GM21786 (cell line): ENCODE results near the gene TFEB.
"Not testable (repeated sequence)": the region's sequence is repeated elsewhere in the genome, so short reads cannot be mapped to it uniquely, and the experiment has no call there.

Experiments
- ATAC-seq: cut with Tn5 transposase; IDR thresholded peaks from one replicate; pipeline ENCODE4 v1.9.1; 2021; ENCODE audit not compliant: unreplicated experiment

TFEB gene

DNA sequence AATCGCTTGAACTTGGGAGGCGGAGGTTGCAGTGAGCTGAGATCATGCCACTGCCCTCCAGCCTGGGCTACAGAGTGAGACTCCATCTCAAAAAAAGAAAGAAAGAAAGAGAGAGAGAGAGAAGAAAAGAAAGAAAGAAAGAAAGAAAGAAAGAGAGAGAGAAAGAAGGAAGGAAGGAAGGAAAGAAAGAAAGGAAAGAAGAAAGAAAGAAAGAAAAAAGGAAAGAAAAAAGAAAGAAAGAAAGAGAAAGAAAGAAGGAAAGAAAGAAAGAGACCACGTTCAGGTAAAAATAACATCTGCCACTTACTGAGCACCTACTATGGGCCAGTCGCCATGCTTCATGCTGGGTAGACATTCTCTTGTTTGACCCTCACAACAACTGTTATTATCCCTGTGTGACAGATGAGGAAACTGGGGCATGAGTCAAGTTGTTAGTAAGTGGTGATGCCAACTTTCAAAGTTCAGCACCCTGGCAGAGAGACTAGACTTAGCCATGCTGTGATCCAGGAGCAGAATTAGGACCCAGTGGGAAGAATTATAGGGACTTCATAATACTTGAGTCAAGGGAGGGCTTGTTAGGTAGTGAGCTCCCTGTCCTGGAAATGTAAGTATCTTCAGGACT lies 30.7 kb upstream of the TFEB start:
- not testable (repeated sequence) for ATAC-seq

DNA sequence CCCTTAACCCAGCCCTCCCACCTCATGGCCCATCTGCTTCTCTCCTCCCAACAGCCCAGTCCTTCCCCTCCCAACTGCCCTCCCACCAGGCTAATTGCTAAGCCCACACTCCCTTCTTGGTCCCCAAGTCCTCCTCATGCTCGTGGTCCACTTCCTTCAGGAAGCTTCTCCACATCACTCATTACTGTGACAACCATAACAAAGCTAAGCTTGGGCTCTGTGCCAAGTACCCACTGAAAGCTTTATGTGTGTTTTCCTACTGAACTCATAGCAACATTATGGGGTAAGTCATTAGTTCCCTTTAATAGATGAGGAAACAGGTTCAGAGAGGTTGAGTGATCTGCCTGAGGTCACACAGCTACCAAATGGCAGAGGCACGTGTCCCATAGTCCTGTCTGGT lies 28.1 kb upstream of the TFEB start:
- ATAC-seq, result no peak

DNA sequence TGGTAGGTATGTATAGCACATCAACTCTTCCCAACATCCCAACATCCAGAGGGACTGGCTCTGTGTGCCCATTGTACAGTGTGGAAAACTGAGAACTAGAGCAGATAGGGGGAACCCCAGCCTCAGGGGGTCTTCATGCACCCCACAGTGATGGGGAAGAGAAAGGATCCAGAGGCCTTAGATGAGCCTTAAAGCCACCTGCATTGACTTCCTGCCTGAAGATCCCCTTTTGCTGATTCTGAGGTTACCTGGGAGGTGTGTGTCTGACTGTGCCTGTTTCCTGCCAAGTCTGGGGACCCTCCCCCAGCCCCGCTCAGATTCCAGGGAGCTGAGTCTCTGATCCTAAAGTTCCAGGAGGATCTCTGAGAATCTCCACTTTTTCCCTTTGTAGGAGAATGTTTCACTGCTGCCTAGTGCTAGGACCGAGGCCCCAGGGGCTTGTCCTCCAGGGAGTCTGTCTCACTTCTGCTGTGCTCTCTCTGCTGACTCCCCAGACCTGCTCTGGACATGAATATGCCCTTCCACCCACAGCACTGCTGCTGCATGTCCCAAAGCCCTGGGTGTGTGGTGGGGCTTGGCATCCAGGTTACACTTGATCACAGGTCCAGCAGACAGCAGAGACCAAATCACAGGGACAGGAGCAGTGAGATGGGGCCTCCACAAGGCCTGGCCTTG lies 24.6 kb upstream of the TFEB start:
- no peak for ATAC-seq

DNA sequence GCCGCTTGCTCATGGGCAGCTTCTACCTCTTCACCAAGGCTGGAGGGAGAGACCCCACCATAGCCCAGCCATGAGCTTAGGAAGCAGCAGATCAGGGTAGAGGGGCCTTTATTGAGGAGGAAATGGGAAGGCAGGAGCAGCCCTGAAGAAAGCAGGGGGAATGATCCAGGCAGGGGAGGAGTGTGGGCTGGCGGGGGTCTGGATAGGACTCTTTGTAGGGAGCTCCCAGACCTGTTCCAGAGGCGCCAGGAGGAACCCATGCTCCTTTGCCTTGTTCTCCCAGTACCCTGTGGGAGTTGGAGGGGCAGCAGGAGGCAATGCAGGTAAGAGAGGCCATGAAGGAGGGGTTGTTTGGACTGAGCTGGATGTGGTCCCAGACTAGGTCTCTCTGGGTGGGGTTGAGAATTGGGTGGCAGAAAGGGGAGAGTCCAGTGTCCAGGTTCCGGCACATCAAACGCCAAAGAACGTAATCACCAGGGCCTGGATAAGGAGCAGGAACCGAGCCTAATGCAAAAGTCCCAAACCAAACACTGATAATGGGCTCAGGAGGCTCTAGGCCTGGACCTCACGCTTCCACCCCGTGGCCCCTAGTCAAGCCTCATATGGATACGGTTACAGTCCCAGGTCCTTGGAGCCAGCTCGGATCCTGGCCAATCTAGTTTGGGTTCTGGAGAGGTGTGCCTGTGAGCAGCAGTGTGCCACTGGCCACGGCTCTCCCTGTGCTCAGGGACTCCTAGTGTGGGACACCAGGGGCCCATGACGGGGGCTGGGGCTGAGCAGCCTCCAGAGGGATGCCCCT lies 23.9 kb upstream of the TFEB start:
- no peak for ATAC-seq

DNA sequence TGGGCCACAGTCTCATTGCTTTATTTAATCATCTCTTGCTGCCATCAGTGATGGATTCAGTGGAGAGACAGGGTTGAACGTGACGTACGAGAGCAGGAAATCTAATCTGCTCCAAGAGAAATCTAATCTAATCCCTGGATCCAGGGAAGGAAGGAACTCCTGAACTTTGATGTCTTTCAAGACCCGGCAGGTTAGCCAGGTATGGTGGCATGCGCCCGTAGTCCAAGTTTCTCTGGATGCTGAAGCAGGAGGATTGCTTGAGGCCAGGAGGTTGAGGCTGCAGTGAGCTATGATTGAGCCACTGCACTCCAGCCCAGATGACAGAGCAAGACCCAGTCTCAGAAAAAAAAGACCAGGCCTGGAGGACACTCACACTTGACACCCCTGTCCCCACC lies 23.2 kb upstream of the TFEB start:
- no peak for ATAC-seq

DNA sequence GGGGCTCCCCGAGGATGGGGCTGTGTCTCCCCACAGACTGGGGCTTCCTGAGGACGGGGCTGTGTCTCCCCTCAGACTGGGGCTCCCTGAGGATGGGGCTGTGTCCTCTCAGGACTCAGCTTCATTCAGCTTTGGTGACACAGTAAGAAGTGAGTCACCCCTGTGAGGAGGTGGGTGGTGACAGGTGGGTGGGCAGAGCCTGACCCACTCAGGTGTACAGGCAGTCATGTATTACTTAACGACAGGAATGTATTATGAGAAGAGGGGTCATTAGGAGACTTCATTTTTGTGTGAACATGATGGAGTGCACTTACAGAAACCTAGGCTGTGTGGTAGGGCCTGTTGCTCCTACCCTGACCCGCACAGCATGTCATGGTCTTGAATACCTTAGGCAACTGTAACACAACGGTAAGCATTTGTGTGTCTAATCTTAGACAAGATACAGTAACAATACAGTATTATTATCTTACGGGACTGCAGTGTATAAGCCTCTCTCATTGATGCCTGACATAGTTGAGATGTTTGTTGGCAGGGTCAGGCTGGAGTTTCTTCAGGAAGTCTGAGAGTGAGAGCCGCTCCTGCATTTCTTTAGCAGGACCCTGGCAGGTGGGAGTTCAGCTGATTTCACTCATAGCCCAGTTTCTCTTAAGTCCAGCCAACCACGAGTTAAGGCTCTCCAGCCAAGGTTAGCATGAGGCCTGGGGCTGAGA lies 22.7 kb upstream of the TFEB start:
- ATAC-seq, result no peak

DNA sequence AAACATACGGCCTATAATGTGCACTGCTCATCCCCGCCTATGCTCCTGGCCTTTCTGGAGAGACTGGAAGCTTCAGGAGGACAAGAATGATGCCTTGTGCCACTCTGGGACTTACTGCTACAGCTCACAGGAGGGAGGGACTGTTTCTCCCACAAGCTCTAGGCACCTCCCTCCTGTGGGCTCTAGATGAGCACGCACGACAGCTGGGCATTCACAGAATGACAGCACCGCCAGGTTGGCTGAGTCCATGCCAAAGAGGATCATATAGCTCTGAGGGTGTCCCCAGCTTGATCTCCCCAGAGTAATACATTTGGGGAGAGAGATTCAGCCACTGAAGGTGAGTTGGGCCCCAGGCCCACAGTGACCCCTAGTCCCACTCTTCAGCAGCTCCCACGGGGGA lies 21.9 kb upstream of the TFEB start:
- ATAC-seq, result no peak

DNA sequence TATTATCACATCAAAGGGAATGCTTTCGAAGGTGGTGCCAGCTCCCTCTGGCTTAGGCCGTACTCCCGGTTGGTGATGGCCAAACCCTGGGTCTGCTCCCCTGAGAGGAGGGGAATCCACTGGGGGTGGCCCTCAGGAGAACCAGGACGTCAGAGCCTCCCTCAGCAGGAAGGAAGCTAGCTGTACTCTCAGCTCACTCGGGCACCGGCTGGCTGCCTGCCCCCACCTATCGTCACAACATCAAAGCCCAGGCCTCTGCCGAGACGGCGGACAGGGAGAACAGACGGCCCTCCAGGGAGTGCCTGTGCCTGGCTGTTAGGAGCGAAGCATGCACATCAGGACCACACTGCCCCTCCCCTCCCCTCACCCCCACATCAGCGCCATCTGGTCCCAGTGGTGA lies 20.9 kb upstream of the TFEB start:
- ATAC-seq, result no peak

DNA sequence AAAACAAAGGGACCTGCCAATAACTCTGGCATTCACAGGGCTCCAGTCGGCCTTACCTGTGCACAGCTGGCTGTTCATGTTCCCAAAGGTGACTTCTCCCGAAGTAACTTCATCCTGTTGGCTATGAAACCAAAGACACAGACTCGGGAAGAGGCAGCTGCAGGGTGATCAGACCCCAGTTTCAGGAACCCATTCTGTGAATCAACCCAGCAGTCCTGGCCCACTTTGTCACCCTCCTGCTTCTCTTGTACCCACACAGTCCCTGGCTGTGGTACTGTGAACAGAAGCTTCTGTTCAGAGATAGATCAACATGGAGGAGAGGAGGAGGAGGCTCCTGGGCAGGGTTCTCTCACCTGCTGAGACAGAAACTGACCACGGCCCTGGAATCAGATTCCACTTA lies 20.5 kb upstream of the TFEB start:
- ATAC-seq, result no peak

DNA sequence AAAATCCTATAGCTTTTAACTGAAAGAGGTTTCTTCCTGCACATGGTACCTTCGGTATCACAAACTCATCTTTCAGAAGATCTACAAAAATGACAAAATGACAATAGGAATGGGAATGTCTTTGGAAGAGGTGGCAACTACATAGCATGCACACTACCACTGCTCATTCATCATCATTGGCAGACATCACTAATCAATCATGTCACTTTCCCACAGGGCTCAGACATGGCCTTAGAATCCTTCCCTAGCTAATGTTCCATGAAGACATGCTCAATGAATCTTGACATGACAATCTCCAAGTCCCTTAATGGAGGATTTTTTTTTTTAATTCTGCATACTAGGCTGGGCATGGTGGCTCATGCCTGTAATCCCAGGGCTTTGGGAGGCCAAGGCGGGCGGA lies 15.0 kb upstream of the TFEB start:
- no peak for ATAC-seq

DNA sequence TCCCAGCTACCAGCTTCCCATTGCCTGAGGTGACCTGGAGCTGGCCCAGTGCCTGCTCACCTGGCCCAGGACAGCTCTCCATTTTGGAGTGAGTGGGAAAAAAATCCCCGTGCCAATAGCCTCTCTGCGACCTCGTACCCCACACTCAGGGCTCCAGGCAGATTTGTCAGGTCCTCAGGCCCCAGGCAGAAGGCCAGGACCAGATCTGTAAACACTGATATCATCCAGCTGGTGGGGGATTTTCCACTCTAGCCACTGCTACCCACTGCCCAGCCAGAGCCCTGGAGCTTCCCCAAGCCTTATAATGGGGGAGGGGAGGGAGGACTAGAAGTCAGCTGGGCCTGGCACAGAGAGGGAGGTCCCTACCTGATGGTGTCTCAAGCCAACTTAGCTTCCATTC lies 13.1 kb upstream of the TFEB start:
- ATAC-seq, result no peak

DNA sequence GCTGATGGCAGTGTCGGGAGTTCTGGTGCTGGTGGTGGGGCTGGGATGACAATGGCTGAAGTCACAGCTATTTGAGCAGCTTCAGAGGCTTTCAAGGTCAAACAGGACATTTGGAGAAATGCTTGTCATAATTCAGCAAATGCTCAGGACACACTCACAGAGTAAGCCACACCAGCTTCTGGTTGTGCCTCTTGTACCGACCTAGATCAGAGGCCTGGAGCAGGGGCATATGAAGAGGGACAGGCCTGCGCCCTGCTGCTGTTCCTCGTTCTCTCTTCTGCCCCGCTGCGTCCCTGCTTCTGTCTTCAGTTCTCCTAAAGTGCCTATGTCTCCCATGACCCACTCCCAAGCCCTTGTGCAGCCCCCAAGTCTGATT lies 12.7 kb upstream of the TFEB start:
- no peak for ATAC-seq

DNA sequence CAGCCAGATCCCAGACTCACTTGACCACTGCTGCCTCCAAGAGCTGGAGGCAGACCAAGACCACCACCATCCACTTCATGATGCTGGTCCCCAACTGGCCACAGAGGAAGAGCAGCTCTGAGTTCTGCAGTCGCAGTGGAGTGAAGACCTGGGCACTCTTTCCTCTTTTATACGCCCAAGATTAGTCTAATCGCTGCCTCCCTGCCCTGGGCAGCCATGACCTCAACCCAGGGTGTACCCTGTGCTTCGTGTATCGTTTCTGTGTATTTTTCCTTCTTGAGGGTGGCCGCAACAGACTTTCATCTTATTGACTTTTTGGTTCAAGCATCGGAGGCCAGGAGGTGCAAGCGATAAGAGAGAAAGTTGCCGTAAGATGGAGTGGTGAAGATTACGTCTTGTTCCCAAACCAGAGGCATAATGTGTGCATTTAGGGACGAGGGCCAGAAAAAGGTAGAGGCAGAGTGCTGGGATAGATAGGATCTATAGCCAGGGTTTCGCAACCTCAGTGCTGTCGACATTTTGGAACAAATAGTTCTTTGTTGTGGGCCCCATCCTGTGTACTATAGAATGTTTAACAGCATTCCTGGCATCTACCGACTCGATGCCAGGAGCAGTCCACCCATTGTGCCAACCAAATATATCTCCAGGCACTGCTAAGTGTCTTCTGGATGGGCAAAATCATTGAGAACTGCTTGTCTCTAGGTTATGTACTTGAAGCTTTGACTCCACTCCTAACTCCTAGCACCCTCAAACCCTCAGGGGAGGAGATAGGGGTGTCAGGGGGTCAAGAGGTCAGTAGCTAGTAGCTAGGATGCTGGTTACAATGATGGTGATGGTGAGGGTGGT lies 12.1 kb upstream of the TFEB start, which contains the start of gene PGC:
Gene PGC (minus strand): TSS at position 142 of the 846 bp plus-strand sequence. CDS start 63 bp downstream, at position 79.
- ATAC-seq, result no peak

DNA sequence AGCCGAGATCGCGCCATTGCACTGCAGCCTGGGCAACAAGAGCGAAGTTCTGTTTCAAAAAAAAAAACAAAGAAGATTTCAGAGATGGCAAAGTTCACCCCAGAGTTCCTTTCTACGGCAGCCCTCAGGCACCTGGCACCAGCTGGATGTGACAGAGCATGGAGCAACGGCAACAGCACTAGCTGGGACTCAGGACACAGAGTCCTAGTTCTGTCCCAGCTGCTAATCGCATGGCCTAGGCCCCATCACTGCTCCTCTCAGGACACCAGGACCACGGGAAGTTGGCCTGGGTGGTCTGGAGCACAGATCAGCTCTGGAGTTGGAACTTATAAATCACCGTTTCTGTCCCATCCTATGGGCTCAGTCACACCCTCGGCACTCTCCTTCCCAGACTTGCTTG lies 10.7 kb upstream of the TFEB start:
- no peak for ATAC-seq

DNA sequence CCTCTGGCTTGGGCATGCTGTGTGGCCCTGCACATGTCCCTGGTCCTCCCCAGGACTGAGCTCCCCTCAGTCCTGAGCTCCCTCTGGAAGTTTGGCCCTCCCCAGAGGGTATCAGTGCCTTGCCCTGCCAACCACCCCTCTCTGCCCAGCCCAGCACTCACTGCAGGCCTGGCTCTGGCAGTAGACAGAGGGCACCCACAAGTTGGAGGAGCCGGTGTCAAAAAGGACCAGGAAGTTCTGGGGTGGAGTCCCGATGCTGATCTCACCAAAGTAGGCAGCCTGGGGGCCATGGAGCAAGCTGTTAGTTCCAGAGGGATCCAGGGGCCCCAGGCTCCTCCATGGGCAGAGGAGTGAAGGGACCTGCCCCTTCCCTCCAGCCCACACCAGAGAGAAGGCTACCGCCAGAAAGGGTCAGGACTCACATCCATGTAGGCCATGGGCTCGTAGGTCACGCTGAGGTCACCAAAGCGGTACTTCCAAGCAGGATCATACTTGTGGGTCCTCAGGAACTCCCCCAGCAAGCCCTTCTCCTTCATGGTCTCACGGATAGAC lies 8.9 kb upstream of the TFEB start:
- ATAC-seq, result no peak

DNA sequence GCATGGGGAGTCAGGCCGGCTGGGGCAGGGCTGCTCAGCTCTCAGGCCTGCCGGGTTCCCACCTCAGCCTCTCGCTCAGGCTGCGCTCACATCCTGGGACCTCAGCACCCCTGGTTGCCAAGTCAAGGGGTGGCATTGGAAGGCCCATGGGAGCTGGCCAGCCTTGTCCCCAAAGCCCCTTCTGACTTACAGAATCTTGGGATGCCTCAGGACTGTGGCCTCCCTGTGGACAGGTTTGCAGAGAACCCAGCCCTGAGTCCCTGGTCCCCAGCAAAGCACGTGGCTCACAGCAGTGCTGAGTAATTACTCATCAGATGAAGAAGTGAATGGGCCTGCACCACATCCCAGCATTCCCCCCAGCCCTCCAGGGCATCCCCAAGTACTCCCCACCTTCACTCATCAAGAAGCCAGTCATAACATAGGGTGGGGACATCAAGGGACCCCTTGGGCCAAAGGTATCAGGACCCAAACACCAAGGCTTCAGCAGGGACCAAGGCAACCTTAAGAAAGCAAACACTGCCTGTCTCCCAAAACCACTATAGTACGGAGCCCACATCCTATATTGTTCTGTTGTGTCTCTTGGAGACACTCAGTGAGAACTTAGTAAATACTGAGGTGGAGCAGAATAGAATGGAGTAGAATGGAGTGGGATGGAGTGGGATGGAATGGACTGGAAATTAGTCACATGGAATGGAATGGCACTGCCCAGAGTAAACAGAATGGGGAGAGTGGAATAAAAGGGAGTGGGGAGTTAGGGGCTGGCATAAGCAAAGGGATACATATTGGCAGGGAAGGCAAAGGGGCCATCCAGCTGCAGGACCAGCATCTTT lies 8.2 kb upstream of the TFEB start:
- no peak for ATAC-seq

DNA sequence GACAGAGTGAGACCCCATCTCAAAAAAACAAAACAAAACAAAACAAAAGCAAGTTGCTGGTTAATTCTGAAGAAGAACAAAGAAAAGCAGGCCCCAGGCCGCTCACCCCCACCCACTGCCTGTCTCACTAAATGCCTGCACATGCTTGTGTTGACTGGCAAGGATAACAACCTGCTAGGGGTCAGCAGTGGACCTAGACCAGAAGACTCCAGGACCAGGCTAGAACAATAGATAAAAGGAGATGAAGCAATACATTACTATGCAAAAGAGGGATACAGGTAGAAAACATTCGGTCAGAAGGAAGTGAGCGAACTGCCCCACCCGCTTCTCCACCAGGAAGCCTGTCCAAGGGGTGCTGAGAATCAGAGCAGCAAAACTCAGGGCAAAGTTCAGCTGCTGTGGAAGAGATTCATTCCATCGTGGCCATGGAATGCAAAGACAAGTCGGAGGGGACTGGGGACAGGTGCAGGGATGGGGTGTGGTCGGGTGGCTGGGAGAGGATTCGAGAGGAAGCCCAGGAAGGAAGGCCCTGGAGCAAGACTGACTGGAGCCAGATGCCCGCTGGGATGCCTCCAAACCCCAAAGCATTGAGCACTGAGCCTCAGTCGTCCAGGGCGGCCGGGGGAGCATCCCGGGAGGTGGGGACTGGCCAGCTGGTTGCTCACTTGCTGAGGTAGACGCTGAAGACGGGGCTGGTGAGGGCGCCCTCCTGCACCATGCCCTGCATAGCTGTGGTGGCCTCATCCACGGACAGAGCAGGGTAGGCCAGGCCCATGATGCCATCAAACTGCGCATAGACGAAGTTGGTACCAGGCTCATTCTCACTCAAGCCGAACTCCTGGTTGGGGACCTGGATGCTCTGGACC lies 6.5 kb upstream of the TFEB start:
- no peak for ATAC-seq

DNA sequence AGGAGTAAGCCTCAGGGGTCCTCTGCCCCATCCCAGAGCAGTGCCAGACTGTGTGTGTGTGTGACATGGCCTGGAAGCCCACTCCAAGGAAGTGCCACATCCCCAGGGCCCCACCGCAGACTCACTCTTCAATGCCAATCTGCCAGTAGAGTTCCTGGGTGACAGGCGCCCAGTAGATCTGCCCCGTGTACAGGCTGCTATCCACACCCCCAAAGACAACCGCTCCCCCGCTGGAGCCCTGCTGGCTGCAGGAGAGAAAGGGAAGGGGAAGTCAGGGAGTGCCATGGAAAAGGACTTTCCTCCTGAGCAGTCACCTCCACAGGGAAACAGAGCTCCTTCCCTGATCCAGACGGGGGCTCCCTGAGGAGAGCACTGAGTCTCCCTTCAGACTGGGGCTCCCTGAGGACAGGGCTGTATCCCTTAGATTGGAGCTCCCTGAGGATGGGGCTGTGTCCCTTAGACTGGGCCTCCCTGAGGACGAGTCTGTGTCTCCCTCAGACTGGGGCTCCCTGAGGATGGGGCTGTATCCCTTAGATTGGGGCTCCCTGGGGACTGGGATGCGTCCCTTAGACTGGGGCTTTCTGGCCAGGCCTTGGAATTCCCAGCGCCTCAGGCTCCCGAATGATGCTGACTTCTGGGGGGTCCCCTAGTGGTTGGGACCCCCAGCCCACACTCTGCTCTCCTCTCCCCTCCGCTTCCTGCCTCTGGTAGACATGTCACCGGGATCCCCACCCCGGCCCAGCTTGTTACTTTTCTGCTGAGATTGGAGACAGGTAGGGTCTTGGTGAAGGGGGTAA lies 5.2 kb upstream of the TFEB start:
- no peak for ATAC-seq
